Tibial nerve (tissue), 4 donors: ENCODE results near the gene TIAL1.

Source experiments
- EP300 ChIP-seq, 2 donors: sonication (generic); formaldehyde crosslinking; IDR thresholded peaks; one replicate each; pipeline ENCODE4 v1.6.1; 2017; ENCODE audit warnings: antibody characterized with exemption in 2 of 2, mild to moderate bottlenecking in 1 of 2
- TF ChIP-seq, protein P1 (sequence below), 5 experiments: fragments of 200-600 bp in 3 of 5; fragments of 450-650 bp in 2 of 5; sonication (generic) in 3 of 5; IDR thresholded peaks; one replicate each; pipeline ENCODE4 v1.5.1; 2016 to 2019; ENCODE audit warnings: antibody characterized with exemption in 5 of 5, mild to moderate bottlenecking in 3 of 5, moderate library complexity in 2 of 5

DNA sequence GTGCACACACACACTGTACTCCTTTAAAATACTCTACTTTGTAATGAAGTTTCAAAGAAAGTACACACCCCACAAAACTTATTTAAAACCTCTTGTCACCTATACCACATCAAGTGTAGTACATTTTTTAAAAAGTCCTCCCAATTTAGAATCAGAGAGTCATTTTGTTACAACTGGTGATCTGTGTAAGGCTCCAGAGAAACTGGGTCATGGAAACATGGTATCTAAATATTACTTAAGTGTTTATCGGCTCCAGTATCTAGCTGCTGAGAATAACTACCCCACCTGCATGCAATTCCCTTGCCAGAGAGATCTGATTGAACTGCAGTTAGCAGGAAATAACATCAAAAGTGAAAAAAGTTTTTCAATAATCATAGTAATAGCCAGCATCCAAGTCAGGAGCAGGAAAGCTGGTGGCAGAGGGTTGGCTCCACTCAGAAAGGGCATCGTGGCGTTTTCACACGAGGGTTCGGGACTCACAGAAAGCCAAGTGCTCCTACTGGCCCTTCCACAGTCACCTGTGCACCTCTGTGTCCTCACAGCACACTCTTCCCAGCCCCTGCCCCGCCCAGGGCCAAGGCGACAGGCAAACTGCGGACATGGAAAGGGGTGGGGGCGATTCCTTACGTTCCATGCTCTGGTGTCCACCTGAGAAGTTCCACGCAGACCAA, 60.8 kb downstream of the TIAL1 start:
- TF ChIP-seq EP300 (IDR thresholded peaks at IDR 0.05): no peak
- TF ChIP-seq, protein P1, sequence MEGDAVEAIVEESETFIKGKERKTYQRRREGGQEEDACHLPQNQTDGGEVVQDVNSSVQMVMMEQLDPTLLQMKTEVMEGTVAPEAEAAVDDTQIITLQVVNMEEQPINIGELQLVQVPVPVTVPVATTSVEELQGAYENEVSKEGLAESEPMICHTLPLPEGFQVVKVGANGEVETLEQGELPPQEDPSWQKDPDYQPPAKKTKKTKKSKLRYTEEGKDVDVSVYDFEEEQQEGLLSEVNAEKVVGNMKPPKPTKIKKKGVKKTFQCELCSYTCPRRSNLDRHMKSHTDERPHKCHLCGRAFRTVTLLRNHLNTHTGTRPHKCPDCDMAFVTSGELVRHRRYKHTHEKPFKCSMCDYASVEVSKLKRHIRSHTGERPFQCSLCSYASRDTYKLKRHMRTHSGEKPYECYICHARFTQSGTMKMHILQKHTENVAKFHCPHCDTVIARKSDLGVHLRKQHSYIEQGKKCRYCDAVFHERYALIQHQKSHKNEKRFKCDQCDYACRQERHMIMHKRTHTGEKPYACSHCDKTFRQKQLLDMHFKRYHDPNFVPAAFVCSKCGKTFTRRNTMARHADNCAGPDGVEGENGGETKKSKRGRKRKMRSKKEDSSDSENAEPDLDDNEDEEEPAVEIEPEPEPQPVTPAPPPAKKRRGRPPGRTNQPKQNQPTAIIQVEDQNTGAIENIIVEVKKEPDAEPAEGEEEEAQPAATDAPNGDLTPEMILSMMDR (IDR thresholded peaks at IDR 0.05): no peak
